Transverse colon (tissue), 4 donors: ENCODE measurements around the gene ADIPOR2. TPM values are rescaled to one million over a fixed set of nuclear protein-coding genes. Genes with fewer than 3 reads are reported as not detected.

Experiments used
- DNase-seq: peaks from one replicate; pipeline ENCODE4 v3.0.0-alpha.2; 2019
- H3K27ac ChIP-seq, 4 donors: fragments of 200-600 bp; sonication (generic); 2 replicates each; pipeline ENCODE4 v1.5.1; 2016 to 2018; ENCODE audit warnings: inconsistent platforms in 4 of 4
- H3K27me3 ChIP-seq: fragments of 200-600 bp; sonication (generic); 2 replicates; pipeline ENCODE4 v1.5.1; 2017; ENCODE audit warnings: inconsistent platforms
- H3K36me3 ChIP-seq, 4 donors: fragments of 200-600 bp; sonication (generic); 2 replicates each; pipeline ENCODE4 v1.5.1; 2017 to 2019; ENCODE audit warnings: inconsistent platforms in 4 of 4
- H3K4me1 ChIP-seq, 4 donors: fragments of 200-600 bp; sonication (generic); 2 replicates each; pipeline ENCODE4 v1.5.1; 2017 to 2020; ENCODE audit warnings: inconsistent platforms in 4 of 4
- H3K4me3 ChIP-seq, 4 donors: fragments of 200-600 bp; sonication (generic); 1 replicate in 1 of 4; 2 replicates in 3 of 4; pipeline versions ENCODE4 v1.5.1 to v1.6.1; 2017 to 2019; ENCODE audit warnings: inconsistent platforms in 4 of 4
- H3K9me3 ChIP-seq, 2 donors: fragments of 200-600 bp; sonication (generic); 2 replicates each; pipeline ENCODE4 v1.5.1; 2017 to 2019; ENCODE audit warnings: inconsistent platforms in 2 of 2
- CTCF ChIP-seq, 5 experiments: fragments of 200-600 bp in 3 of 5; fragments of 450-650 bp in 2 of 5; sonication (generic) in 3 of 5; IDR thresholded peaks; 1 replicate in 2 of 5; 2 replicates in 3 of 5; pipeline ENCODE4 v1.5.1; 2016 to 2017; ENCODE audit warnings: antibody characterized with exemption in 5 of 5, inconsistent platforms in 3 of 5, mild to moderate bottlenecking in 2 of 5, moderate library complexity in 1 of 5
- EP300 ChIP-seq: sonication (generic); formaldehyde crosslinking; IDR thresholded peaks from one replicate; pipeline ENCODE4 v1.6.1; 2017; ENCODE audit warnings: antibody characterized with exemption, low read depth
- POLR2A ChIP-seq: fragments of 450-650 bp; IDR thresholded peaks from one replicate; pipeline ENCODE4 v1.6.1; 2016; ENCODE audit warnings: antibody characterized with exemption, mild to moderate bottlenecking, moderate library complexity
- POLR2AphosphoS5 ChIP-seq, 3 donors: sonication (generic); formaldehyde crosslinking; IDR thresholded peaks; one replicate each; pipeline ENCODE4 v1.6.1; 2016; ENCODE audit warnings: antibody characterized with exemption in 3 of 3
- WGBS, 2 donors: methylation state at CpG; one replicate each; pipeline ENCODE4 v1.1.5; 2018; ENCODE audit warnings: low coverage in 1 of 2; 5-methylcytosine and 5-hydroxymethylcytosine counted together
- in situ Hi-C, 4 donors: fragments of 200-750 bp; cut with MboI; loops; one replicate each; pipeline versions ENCODE4 v1.15.0 to v1.15.1; 2017; ENCODE audit warnings: low sequenced_read_pairs in 3 of 4, low pct_ligation_motif_present in 1 of 4, low pct_unique_long_range_greater_than_20kb in 1 of 4
- intact Hi-C: fragments of 100-400 bp; cut with DNase I; formaldehyde crosslinking; loops from one replicate; pipeline ENCODE4 v1.15.1; 2023; ENCODE audit warnings: low total_unique reads
- total RNA-seq, 4 donors: library from RNA; depleted of rRNA; stranded (reverse); fragments of >200 nt; gene quantifications; one replicate each; pipeline ENCODE4 v1.1.0, GENCODE V29; 2016

ADIPOR2 gene
- total RNA-seq, 4 donors from 2014 or later: 27.9 to 74.2 (median 52.1) TPM

GRCh38 chr12:1716911-1717310 is 26.0 kb downstream of the ADIPOR2 start:
- no peak overlapping the region for H3K4me3 ChIP-seq
- peaks cover 0 to 6% (median 0%) of the 10 kb centered on the region in 4 donors for H3K36me3 ChIP-seq
- in situ Hi-C loops (no loop called here), intact Hi-C loops (no loop called here)
- DNase-seq: no peak
- H3K9me3 ChIP-seq: peaks cover 5 to 6% of the 10 kb centered on the region in 2 donors
- H3K27me3 ChIP-seq: no peaks in the 10 kb centered on the region
- no peak for TF ChIP-seq CTCF (IDR thresholded peaks at IDR 0.05)
- TF ChIP-seq POLR2AphosphoS5 (IDR thresholded peaks at IDR 0.05): no peak
- no peak for TF ChIP-seq EP300
- peaks cover 4 to 33% (median 18%) of the 10 kb centered on the region in 4 donors for H3K4me1 ChIP-seq
- H3K27ac ChIP-seq: no peak overlapping the region

GRCh38 chr12:1719139-1719538 is 28.3 kb downstream of the ADIPOR2 start:
- Histone ChIP-seq H3K4me1 (peaks cover 4 to 33% (median 18%) of the 10 kb centered on the region in 4 donors), H3K36me3 (peaks cover 0 to 6% (median 0%) of the 10 kb centered on the region in 4 donors), H3K27me3 (no peaks in the 10 kb centered on the region), H3K27ac (peak overlapping the region in 2 of 4 donors; percentile 4 to 13), H3K4me3 (no peak overlapping the region), H3K9me3 (peaks cover 5 to 6% of the 10 kb centered on the region in 2 donors)
- TF ChIP-seq POLR2AphosphoS5 (IDR thresholded peaks at IDR 0.05) (peak in 1 of 3 donors; percentile 25), POLR2A (no peak)
- in situ Hi-C loops (no loop called here), intact Hi-C loops (no loop called here)
- no peak for DNase-seq

- TF ChIP-seq POLR2AphosphoS5 (IDR thresholded peaks at IDR 0.05) (no peak), EP300 (no peak), POLR2A (no peak), CTCF (IDR thresholded peaks at IDR 0.05) (no peak)
- no peak overlapping the region for H3K4me3 ChIP-seq
- 97% methylated on average over 3 of the region's 3 CpGs; no CpG with 5 or more reads in 1 of the 2 donors for WGBS, 2 donors
- in situ Hi-C loops: no loop called here
- intact Hi-C loops: no loop called here
- H3K27ac ChIP-seq: no peak overlapping the region
- no peak for DNase-seq
- H3K4me1 ChIP-seq: peaks cover 4 to 33% (median 18%) of the 10 kb centered on the region in 4 donors
- no peaks in the 10 kb centered on the region for H3K36me3 ChIP-seq
- no peaks in the 10 kb centered on the region for H3K27me3 ChIP-seq
- peaks cover under 1% of the 10 kb centered on the region in 2 donors for H3K9me3 ChIP-seq
These were observed 29.6 kb downstream of the ADIPOR2 start for GRCh38 chr12:1720494-1720893.

GRCh38 chr12:1723721-1724120 is 32.9 kb downstream of the ADIPOR2 start:
- Histone ChIP-seq H3K9me3 (no peaks in the 10 kb centered on the region), H3K36me3 (peaks cover 0 to 7% (median 0%) of the 10 kb centered on the region in 4 donors), H3K27ac (no peak overlapping the region), H3K4me3 (no peak overlapping the region), H3K27me3 (no peaks in the 10 kb centered on the region), H3K4me1 (peaks cover 4 to 12% (median 10%) of the 10 kb centered on the region in 4 donors)
- WGBS, 2 donors: 95 to 100% methylated on average over 1 to 6 of the region's 6 CpGs
- in situ Hi-C loops: no loop called here
- intact Hi-C loops: no loop called here
- no peak for TF ChIP-seq POLR2A
- no peak for TF ChIP-seq EP300
- no peak for TF ChIP-seq POLR2AphosphoS5 (IDR thresholded peaks at IDR 0.05)
- TF ChIP-seq CTCF (IDR thresholded peaks at IDR 0.05): no peak
- no peak for DNase-seq

- peaks cover 0 to 7% (median 0%) of the 10 kb centered on the region in 4 donors for H3K36me3 ChIP-seq
- H3K27ac ChIP-seq: no peak overlapping the region
- TF ChIP-seq POLR2A: no peak
- no peak for TF ChIP-seq CTCF (IDR thresholded peaks at IDR 0.05)
- no peak for TF ChIP-seq POLR2AphosphoS5 (IDR thresholded peaks at IDR 0.05)
- no peak for TF ChIP-seq EP300
- no peak overlapping the region for H3K4me3 ChIP-seq
- in situ Hi-C loops: no loop called here
- no peaks in the 10 kb centered on the region for H3K27me3 ChIP-seq
- H3K9me3 ChIP-seq: no peaks in the 10 kb centered on the region
- intact Hi-C loops: no loop called here
- H3K4me1 ChIP-seq: peaks cover 4 to 7% (median 6%) of the 10 kb centered on the region in 4 donors
- WGBS, 2 donors: 91 to 93% methylated on average over 3 of the region's 3 CpGs
- DNase-seq: no peak
These were observed 33.4 kb downstream of the ADIPOR2 start for GRCh38 chr12:1724250-1724649.
